Transverse colon (tissue), 3 donors: Measurements from ENCODE around the gene DZIP1L.

ENCODE experiments used
- POLR2A ChIP-seq: fragments of 450-650 bp; IDR thresholded peaks from one replicate; pipeline ENCODE4 v1.6.1; 2016; ENCODE audit warnings: antibody characterized with exemption, mild to moderate bottlenecking, moderate library complexity
- POLR2AphosphoS5 ChIP-seq, 3 donors: sonication (generic); formaldehyde crosslinking; IDR thresholded peaks; one replicate each; pipeline ENCODE4 v1.6.1; 2016; ENCODE audit warnings: antibody characterized with exemption in 3 of 3

GRCh38 chr3:138114431-138114918, 933 bp downstream of the DZIP1L start:
- TF ChIP-seq POLR2AphosphoS5 (IDR thresholded peaks at IDR 0.05) (no peak), POLR2A (no peak)
